SHP77 treated with DMSO at 0.1 percent for 48 hours (cell line): Measurements from ENCODE around the gene GPC3.

Source experiments
- DNase-seq: peaks from one replicate; lab custom pipeline; 2025; lab: John Stamatoyannopoulos, UW

Gene GPC3

DNA sequence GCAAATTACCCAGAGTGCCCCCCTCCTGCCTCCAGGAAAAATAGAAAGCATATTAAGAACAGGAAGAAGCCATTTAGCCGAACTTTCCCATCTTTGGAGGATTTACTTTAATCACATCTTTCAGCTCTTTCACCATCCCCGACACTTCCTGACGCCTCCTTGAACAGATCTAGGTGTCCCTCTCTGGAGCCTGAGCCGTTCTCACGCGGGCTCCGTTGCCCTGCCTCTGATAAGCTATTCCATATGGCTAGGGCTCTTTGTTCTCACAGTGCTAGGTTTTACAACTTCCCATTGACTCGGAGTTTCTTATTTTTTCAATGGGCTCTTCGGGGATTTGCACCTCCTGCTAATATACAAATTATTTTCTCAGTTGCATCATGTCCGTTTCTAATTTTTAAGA lies 488.0 kb downstream of the GPC3 start:
- DNase-seq, result no peak

DNA sequence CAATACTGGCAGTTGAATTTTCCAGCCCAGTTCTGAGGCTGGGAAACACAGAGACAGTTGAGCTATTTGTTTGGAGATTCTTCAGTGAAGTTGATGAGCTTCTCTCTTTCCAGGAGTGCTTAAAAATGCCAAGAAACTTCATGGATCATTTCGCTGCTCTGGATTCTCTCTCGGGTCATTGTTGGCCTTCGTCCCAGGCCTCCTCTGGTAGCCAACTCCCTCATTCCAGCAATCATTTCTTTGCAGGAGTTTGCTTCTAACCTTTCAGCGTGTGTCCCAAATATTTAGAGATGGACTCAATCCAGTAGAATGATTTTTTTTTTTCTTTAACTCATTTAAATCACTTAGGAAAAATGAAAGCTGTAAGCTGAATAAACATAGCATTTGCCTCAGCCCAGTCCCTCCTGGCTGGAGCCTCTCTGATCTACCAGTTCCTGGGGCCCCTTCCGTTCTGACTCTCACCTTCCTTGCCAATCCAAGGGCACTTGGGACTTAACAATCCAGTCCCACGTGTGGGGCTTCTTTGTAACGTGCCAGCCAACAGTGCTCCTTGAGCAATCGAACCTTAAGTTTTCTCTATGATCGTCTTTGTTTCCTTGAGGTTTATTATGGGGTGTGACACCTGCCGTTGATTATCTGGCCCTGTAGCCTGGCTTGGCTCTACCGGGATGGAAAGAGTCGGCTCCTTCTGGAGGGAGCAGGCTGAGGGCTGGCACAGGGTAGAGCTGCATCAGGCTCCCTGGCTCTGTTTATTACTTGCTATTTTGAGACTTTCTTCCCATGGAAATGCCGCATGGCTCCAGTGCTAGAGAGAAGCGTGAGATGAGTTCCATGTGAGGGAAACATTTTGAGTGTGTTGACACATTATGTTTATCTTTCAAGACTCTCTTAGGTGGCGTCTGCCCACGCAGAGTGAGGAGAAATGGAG lies 489.7 kb downstream of the GPC3 start:
- DNase-seq, result no peak

GRCh38 chrX:133493366-133493765 lies 492.0 kb downstream of the GPC3 start:
- DNase-seq, result no peak

DNA sequence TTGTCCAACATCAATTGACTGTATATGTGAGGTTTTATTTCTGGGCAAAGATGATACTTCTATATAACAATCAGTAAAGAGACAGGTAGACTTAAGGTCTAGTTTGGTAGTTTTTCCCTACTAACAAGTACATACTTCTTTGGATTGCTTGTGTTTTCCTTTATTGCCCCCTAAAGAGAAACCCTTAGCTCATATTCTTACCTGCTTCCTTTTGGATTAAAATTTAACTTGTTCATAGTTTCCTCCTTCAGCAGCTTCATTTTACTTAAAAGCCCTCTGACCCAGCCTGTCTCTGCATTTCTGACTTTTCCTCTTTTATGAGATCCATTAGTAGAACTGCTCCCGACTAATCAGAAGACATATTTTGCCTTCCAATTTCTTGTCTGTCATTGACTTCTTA lies 494.4 kb downstream of the GPC3 start:
- DNase-seq, result no peak
